Neural crest cell (in vitro differentiated cells): ENCODE results near the gene SYT4. TPM values are rescaled to one million over a fixed set of nuclear protein-coding genes. Genes with fewer than 3 reads are reported as not detected.
A peak's percentile ranks its signal among the peaks of the same experiment; 100 is the strongest.

Experiments
- DNase-seq: peaks from one replicate; pipeline ENCODE4 v3.0.0; 2021; ENCODE audit warnings: low read depth, mixed read lengths, low spot score
- H3K27ac Mint-ChIP-seq: one replicate; pipeline ENCODE4 v1.8.0; 2021; ENCODE audit warnings: mild to moderate bottlenecking, mixed read lengths; ENCODE audit not compliant: unreplicated experiment
- H3K27me3 Mint-ChIP-seq: 2 replicates; pipeline ENCODE4 v1.8.0; 2021; ENCODE audit warnings: low read depth, mild to moderate bottlenecking, mixed read lengths
- H3K36me3 Mint-ChIP-seq: 2 replicates; pipeline ENCODE4 v1.8.0; 2021; ENCODE audit warnings: low read depth, mild to moderate bottlenecking, mixed read lengths
- H3K4me1 Mint-ChIP-seq: 2 replicates; pipeline ENCODE4 v1.8.0; 2021; ENCODE audit warnings: mixed read lengths
- H3K4me3 Mint-ChIP-seq: one replicate; pipeline ENCODE4 v1.8.0; 2021; ENCODE audit warnings: mild to moderate bottlenecking, mixed read lengths
- H3K9me3 Mint-ChIP-seq: 2 replicates; pipeline ENCODE4 v1.8.0; 2021; ENCODE audit warnings: mixed read lengths
- CTCF ChIP-seq: fragments of 200-600 bp; sonication (generic); conservative IDR thresholded peaks from 2 replicates; pipeline ENCODE4 v1.5.0; 2021; ENCODE audit warnings: antibody characterized with exemption, mild to moderate bottlenecking
- total RNA-seq: library from RNA; stranded (reverse); gene quantifications from 2 replicates; pipeline ENCODE4 v1.2.1, GENCODE V29; 2021

SYT4 gene
- total RNA-seq, 1 donor from 2014 or later: 8.2 TPM

GRCh38 chr18:43275546-43275945 lies 1.7 kb downstream of the SYT4 start:
- Mint-ChIP-seq H3K4me3 (no peak overlapping the region), H3K4me1 (peaks cover 18% of the 10 kb centered on the region)
- no peak for TF ChIP-seq CTCF

GRCh38 chr18:43274526-43274925 lies 2.8 kb downstream of the SYT4 start:
- no peaks in the 10 kb centered on the region for H3K36me3 Mint-ChIP-seq
- H3K27me3 Mint-ChIP-seq: peaks cover 47% of the 10 kb centered on the region
- H3K4me1 Mint-ChIP-seq: peaks cover 17% of the 10 kb centered on the region
- no peak for TF ChIP-seq CTCF
- no peaks in the 10 kb centered on the region for H3K9me3 Mint-ChIP-seq
- DNase-seq: no peak
- H3K4me3 Mint-ChIP-seq: no peak overlapping the region
- no peak overlapping the region for H3K27ac Mint-ChIP-seq

More at GRCh38 chr18:43275546-43275945, 1.7 kb downstream of the SYT4 start:
- peaks cover 47% of the 10 kb centered on the region for H3K27me3 Mint-ChIP-seq
- H3K27ac Mint-ChIP-seq: no peak overlapping the region
- no peaks in the 10 kb centered on the region for H3K9me3 Mint-ChIP-seq
- DNase-seq: no peak
- H3K36me3 Mint-ChIP-seq: no peaks in the 10 kb centered on the region

GRCh38 chr18:43271593-43272432 lies 5.5 kb downstream of the SYT4 start:
- Mint-ChIP-seq H3K4me3 (no peak overlapping the region), H3K36me3 (no peaks in the 10 kb centered on the region), H3K9me3 (no peaks in the 10 kb centered on the region), H3K27ac (no peak overlapping the region), H3K4me1 (peaks cover 5% of the 10 kb centered on the region), H3K27me3 (peaks cover 22% of the 10 kb centered on the region)
- peak; percentile 96 for TF ChIP-seq CTCF
- peak; percentile 50 for DNase-seq

- peaks cover 6% of the 10 kb centered on the region for H3K36me3 Mint-ChIP-seq
Observed at GRCh38 chr18:43267818-43268217, 9.5 kb downstream of the SYT4 start.

GRCh38 chr18:43265465-43265864 lies 11.8 kb downstream of the SYT4 start:
- no peak for TF ChIP-seq CTCF
- no peaks in the 10 kb centered on the region for H3K27me3 Mint-ChIP-seq
- no peak for DNase-seq
- H3K9me3 Mint-ChIP-seq: peaks cover 9% of the 10 kb centered on the region
- H3K4me1 Mint-ChIP-seq: no peaks in the 10 kb centered on the region
- H3K36me3 Mint-ChIP-seq: peaks cover 9% of the 10 kb centered on the region
- no peak overlapping the region for H3K4me3 Mint-ChIP-seq
- H3K27ac Mint-ChIP-seq: no peak overlapping the region

More at GRCh38 chr18:43267818-43268217, 9.5 kb downstream of the SYT4 start:
- H3K27me3 Mint-ChIP-seq: no peaks in the 10 kb centered on the region
- H3K9me3 Mint-ChIP-seq: peaks cover 2% of the 10 kb centered on the region
- no peak for DNase-seq
- H3K4me1 Mint-ChIP-seq: no peaks in the 10 kb centered on the region
- H3K4me3 Mint-ChIP-seq: no peak overlapping the region
- TF ChIP-seq CTCF: no peak
- no peak overlapping the region for H3K27ac Mint-ChIP-seq
